Activated CD8-positive, alpha-beta memory T cell treated with anti-CD3 and anti-CD28 coated beads, Interleukin-2, amount 50 U/mL, for 1 hour (primary cell): ENCODE results near the gene PRSS57.

ENCODE experiments used
- DNase-seq: peaks from one replicate; pipeline ENCODE4 v3.0.0-alpha.2; 2020; ENCODE audit errors: extremely low read depth

Gene PRSS57

DNA sequence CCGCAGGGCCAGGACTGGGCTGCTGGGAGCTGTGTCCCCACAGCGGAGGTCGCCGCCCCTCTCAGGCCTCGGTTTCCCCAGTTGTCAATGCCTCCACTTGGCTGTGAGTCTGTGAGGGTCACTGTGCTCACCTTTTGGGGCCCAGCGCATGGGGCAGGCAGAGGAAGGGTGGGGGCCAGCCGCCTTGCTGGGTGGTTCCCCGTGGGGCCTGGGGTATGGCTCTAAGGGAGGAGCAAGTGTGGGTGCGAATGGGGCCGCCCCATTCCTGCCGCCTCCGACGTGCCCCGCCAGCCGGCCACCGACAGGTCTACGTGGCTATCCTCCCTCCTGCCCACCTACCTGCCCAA lies 56.4 kb downstream of the PRSS57 start:
- no peak for DNase-seq
